Esophagus muscularis mucosa (tissue), 4 donors: ENCODE results near the gene PDIA6. TPM values are rescaled to one million over a fixed set of nuclear protein-coding genes. Genes with fewer than 3 reads are reported as not detected.

Experiments
- DNase-seq: peaks from one replicate; pipeline ENCODE4 v3.0.0-alpha.2; 2017; ENCODE audit errors: extremely low spot score
- H3K27ac ChIP-seq, 4 donors: fragments of 200-600 bp; sonication (generic); replicated peaks in 1 of 4; 1 replicate in 3 of 4; 2 replicates in 1 of 4; pipeline ENCODE4 v1.5.1; 2016 to 2019; ENCODE audit warnings: mild to moderate bottlenecking in 1 of 4
- H3K27me3 ChIP-seq, 4 donors: fragments of 200-600 bp; sonication (generic); one replicate each; pipeline versions ENCODE4 v1.5.1 to v1.6.0; 2016 to 2019
- H3K36me3 ChIP-seq, 4 donors: fragments of 200-600 bp; sonication (generic); one replicate each; pipeline ENCODE4 v1.5.1; 2016 to 2019
- H3K4me1 ChIP-seq, 4 donors: fragments of 200-600 bp; sonication (generic); one replicate each; pipeline ENCODE4 v1.5.1; 2016 to 2019
- H3K4me3 ChIP-seq, 4 donors: fragments of 200-600 bp; sonication (generic); 1 replicate in 2 of 4; 2 replicates in 2 of 4; pipeline ENCODE4 v1.5.1; 2016 to 2019; ENCODE audit warnings: mild to moderate bottlenecking in 4 of 4, moderate library complexity in 1 of 4
- H3K9me3 ChIP-seq, 4 donors: fragments of 200-600 bp; sonication (generic); 1 replicate in 3 of 4; 2 replicates in 1 of 4; pipeline ENCODE4 v1.5.1; 2016 to 2019
- CTCF ChIP-seq, 3 experiments: fragments of 200-600 bp in 2 of 3; fragments of 450-650 bp in 1 of 3; sonication (generic) in 2 of 3; IDR thresholded peaks; one replicate each; pipeline ENCODE4 v1.5.1; 2017 to 2019; ENCODE audit warnings: antibody characterized with exemption in 3 of 3, mild to moderate bottlenecking in 2 of 3, moderate library complexity in 1 of 3
- EP300 ChIP-seq: sonication (generic); formaldehyde crosslinking; IDR thresholded peaks from one replicate; pipeline ENCODE4 v1.6.1; 2017; ENCODE audit warnings: antibody characterized with exemption
- POLR2A ChIP-seq: fragments of 450-650 bp; IDR thresholded peaks from one replicate; pipeline ENCODE4 v1.6.1; 2017; ENCODE audit warnings: antibody characterized with exemption, moderate library complexity, mild to moderate bottlenecking, low read depth
- POLR2AphosphoS5 ChIP-seq, 2 donors: sonication (generic); formaldehyde crosslinking; IDR thresholded peaks; one replicate each; pipeline ENCODE4 v1.6.1; 2017; ENCODE audit warnings: antibody characterized with exemption in 2 of 2
- WGBS: methylation state at CpG from one replicate; pipeline ENCODE4 v1.1.5; 2018; 5-methylcytosine and 5-hydroxymethylcytosine counted together
- intact Hi-C: fragments of 100-400 bp; cut with DNase I; formaldehyde crosslinking; loops from one replicate; pipeline ENCODE4 v1.15.1; 2023
- total RNA-seq, 4 donors: library from RNA; depleted of rRNA; stranded (reverse); fragments of >200 nt; gene quantifications; one replicate each; pipeline versions ENCODE4 v1.1.0 to v1.2.1, GENCODE V29; 2016

Gene PDIA6
- total RNA-seq, 4 donors from 2014 or later = 64.8 to 99.7 (median 85.3) TPM

- intact Hi-C loops = no loop called here
- TF ChIP-seq EP300 (no peak), POLR2A (no peak), CTCF (IDR thresholded peaks at IDR 0.05) (no peak), POLR2AphosphoS5 (IDR thresholded peaks at IDR 0.05) (no peak)
- Histone ChIP-seq H3K9me3 (no peaks in the 10 kb centered on the region), H3K4me3 (no peak overlapping the region), H3K27ac (no peak overlapping the region), H3K27me3 (peaks cover 0 to 47% (median 0%) of the 10 kb centered on the region in 4 donors), H3K4me1 (no peaks in the 10 kb centered on the region), H3K36me3 (no peaks in the 10 kb centered on the region)
- no peak for DNase-seq
- WGBS = 84% methylated on average over 4 of the region's 4 CpGs
Measured at GRCh38 chr2:10824191-10824590, 11.6 kb upstream of the PDIA6 start.

DNA sequence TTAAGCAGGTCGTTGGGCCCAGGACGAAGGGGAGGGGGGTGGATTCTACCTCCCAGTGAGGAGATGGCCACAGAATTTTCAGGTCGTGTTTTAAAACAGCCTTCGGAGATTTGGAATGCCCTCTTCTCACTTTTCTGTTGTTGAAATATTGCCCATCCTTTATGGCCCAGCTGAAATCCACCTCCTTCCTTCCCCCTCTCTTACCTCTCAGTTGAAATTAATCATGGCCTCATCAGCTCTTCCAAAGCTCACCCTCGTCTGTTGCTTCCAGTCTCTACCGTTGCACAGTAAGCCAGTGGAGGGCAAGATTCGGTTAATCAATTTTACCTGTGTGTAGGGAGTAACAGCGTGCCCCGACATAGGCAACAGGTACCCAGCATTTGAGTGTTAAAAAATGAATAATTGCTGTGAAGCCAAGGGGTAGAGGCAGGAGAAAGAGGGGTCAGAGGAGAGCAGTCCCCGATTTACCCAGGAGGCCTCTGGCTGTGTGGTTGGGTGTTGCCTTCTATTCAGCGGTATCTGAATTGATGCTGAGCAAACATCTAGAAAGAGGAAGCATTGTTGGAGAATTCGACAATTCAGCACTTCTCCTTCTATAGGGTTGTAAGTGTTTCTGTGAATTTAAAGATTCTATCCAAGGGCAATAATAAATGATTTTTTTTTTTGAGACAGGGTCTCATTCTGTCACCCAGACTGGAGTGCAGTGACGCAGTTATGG lies 8.6 kb upstream of the PDIA6 start:
- 79% methylated on average over 13 of the region's 13 CpGs for WGBS
- TF ChIP-seq POLR2A (no peak), CTCF (IDR thresholded peaks at IDR 0.05) (no peak), POLR2AphosphoS5 (IDR thresholded peaks at IDR 0.05) (no peak), EP300 (no peak)
- no peak for DNase-seq
- Histone ChIP-seq H3K9me3 (no peaks in the 10 kb centered on the region), H3K27ac (no peak overlapping the region), H3K4me3 (no peak overlapping the region), H3K36me3 (no peaks in the 10 kb centered on the region), H3K27me3 (peaks cover 0 to 19% (median 0%) of the 10 kb centered on the region in 4 donors), H3K4me1 (no peaks in the 10 kb centered on the region)
- intact Hi-C loops = no loop called here

GRCh38 chr2:10820562-10820961 lies 8.0 kb upstream of the PDIA6 start:
- WGBS = 54% methylated on average over 8 of the region's 8 CpGs
- no peak overlapping the region for H3K4me3 ChIP-seq
- H3K4me1 ChIP-seq = no peaks in the 10 kb centered on the region
- no peaks in the 10 kb centered on the region for H3K36me3 ChIP-seq
- H3K9me3 ChIP-seq = no peaks in the 10 kb centered on the region
- DNase-seq = no peak
- H3K27ac ChIP-seq = no peak overlapping the region
- H3K27me3 ChIP-seq = peaks cover 0 to 19% (median 0%) of the 10 kb centered on the region in 4 donors
- intact Hi-C loops = no loop called here
- TF ChIP-seq POLR2A (no peak), EP300 (no peak), CTCF (IDR thresholded peaks at IDR 0.05) (no peak), POLR2AphosphoS5 (IDR thresholded peaks at IDR 0.05) (no peak)

DNA sequence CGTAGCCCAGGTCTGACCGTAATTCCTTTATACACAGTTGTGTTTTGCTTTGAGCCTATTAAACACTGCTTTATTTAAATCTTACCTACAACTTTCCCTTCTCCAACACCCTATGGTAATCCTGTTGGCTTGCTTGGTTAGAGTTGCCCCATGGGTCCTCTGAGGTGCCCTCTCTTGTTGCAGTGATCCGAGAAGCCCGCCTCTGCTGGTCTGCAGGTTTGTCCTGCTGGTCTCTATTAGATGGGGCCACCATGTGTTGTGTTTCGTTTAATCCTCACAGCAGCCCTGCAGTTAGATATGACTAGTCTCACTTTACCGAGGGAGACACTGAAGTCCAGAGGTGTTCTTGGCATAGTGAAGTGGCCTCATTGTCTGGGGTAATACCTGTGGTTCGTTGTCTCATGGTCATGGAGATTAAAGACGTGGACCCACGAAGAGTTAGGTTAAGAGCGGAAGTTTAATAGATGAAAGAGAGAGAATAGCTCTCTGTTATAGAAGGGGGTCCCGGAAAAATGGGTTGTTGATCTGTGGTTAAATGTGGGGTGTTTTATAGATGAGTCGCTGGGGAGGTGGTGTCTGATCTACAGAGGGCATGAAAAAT lies 7.2 kb upstream of the PDIA6 start:
- H3K4me3 ChIP-seq = no peak overlapping the region

More for the DNA sequence above, 7.2 kb upstream of the PDIA6 start:
- Histone ChIP-seq H3K27me3 (peaks cover 0 to 19% (median 0%) of the 10 kb centered on the region in 4 donors), H3K9me3 (no peaks in the 10 kb centered on the region), H3K4me1 (no peaks in the 10 kb centered on the region), H3K36me3 (no peaks in the 10 kb centered on the region), H3K27ac (no peak overlapping the region)
- DNase-seq = no peak
- WGBS = 90% methylated on average over 12 of the region's 12 CpGs
- intact Hi-C loops = loop anchor here (10.0 kb wide), 1 partner anchor 645 kb away; the partner anchor contains the start of gene E2F6
- TF ChIP-seq EP300 = no peak
- no peak for TF ChIP-seq POLR2AphosphoS5 (IDR thresholded peaks at IDR 0.05)
- TF ChIP-seq CTCF (IDR thresholded peaks at IDR 0.05) = no peak
- no peak for TF ChIP-seq POLR2A
